ENCODE data around the gene ACER2. TPM values are rescaled to one million over a fixed set of nuclear protein-coding genes. Genes with fewer than 3 reads are reported as not detected.
A peak's percentile ranks its signal among the peaks of the same experiment; 100 is the strongest.
"Not testable (repeated sequence)": the region's sequence is repeated elsewhere in the genome, so short reads cannot be mapped to it uniquely, and the experiment has no call there.

The ACER2 gene
- total and polyA plus RNA-seq, 2 donors (not counting 1 experiment from before 2014, with no cell fraction given): 1.2 to 4.5 TPM

DNA sequence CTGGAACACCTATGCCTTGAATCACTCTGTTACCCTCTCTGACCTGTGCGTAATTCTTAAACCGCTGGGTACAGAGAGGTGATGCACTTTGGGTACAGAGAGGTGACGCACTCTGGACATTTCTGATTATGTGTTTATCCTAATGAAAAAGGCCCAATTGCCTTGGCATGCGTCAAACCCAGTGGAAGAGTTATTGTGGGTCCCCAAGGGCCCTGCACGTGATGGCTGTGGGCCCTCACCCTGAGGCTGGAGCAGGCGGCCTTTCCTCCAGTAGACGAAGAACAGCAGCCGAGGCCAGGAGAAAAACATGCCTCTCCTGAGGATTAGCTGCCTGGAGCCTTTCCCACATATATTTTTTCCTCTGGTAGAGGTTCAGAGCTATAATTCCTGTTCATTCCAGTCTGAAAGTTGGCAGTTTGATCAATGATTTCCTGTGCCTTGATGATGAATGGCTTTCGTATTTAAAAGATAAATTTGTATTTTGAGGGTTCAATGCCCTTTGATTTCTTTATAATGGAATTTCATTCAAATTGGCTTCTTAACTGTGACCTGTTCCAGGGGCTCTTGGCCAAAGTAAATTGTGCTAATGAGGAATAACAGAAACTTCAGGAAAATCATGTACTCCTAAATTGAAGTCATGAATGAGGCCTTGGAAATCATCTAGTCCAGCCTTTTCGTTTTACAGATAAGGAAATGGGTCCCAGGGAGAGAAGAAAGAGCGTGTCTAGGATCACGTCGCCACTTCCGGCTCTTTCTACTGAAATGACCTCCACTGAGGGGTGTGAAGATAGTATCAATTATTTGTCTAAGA, 22.8 kb downstream of the ACER2 start:
- no peaks in the 10 kb centered on the region for H3K27me3 ChIP-seq (ENCODE audit: control insufficient read depth, insufficient read depth, low read length)
- H3K4me2 ChIP-seq (ENCODE audit: extremely low read depth, insufficient read depth, low read length): no peak overlapping the region
- no peaks in the 10 kb centered on the region for H3K9me3 ChIP-seq (ENCODE audit: control insufficient read depth, insufficient read depth, low read depth, low read length)
- H3K79me2 ChIP-seq (ENCODE audit: control insufficient read depth, insufficient read depth, low read length): no peaks in the 10 kb centered on the region
- H4K20me1 ChIP-seq (ENCODE audit: control insufficient read depth, extremely low read depth, insufficient read depth, low read length): no peaks in the 10 kb centered on the region
- TF ChIP-seq CTCF (conservative IDR thresholded peaks at IDR 0.05 in 1 of 2, IDR thresholded peaks at IDR 0.05 in 1 of 2; ENCODE audit: low read depth in 1 of 2, low read length in 2 of 2) (no peak), EZH2 (IDR thresholded peaks at IDR 0.05; ENCODE audit: low read length, missing control alignments) (no peak)
- H3K4me1 ChIP-seq (ENCODE audit: control insufficient read depth, extremely low read depth, insufficient read depth, low read length): no peaks in the 10 kb centered on the region
- H3K27ac ChIP-seq (ENCODE audit: insufficient read depth, low read length): no peak overlapping the region
- peak; percentile 12 to 45 for DNase-seq (ENCODE audit: low read depth in 2 of 2)
- H3K9ac ChIP-seq (ENCODE audit: insufficient read depth, low read length): no peak overlapping the region
- H3K4me3 ChIP-seq (replicated peaks in 1 of 4; ENCODE audit: control extremely low read depth in 1 of 4, insufficient read depth in 1 of 4, low read depth in 3 of 4, low read length in 4 of 4): no peak overlapping the region
- H2AFZ ChIP-seq (ENCODE audit: low read length): no peak overlapping the region
- no peaks in the 10 kb centered on the region for H3K36me3 ChIP-seq (ENCODE audit: control insufficient read depth, insufficient read depth, low read length)

DNA sequence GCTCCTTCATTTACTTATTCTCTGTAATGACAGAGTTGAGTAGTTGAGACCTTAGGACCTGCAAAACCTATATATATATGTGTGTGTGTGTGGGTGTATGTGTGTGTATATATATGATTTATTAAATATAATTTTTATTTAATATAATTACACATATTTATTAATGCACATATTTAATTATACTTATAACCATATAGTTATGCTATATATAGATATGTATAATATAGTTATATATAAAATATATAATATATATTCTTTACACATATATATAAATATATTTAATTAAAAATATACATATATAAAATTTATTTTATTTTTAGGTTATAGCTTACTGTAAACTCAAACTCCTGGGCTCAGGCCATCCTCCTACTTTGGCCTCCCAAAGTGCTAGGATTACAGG, 23.7 kb downstream of the ACER2 start:
- no peak overlapping the region for H3K27ac ChIP-seq (ENCODE audit: insufficient read depth, low read length)
- H3K9ac ChIP-seq (ENCODE audit: insufficient read depth, low read length): no peak overlapping the region
- no peak overlapping the region for H2AFZ ChIP-seq (ENCODE audit: low read length)
- H3K4me3 ChIP-seq (replicated peaks in 1 of 4; ENCODE audit: control extremely low read depth in 1 of 4, insufficient read depth in 1 of 4, low read depth in 3 of 4, low read length in 4 of 4): no peak overlapping the region
- no peaks in the 10 kb centered on the region for H3K9me3 ChIP-seq (ENCODE audit: control insufficient read depth, insufficient read depth, low read depth, low read length)
- H3K36me3 ChIP-seq (ENCODE audit: control insufficient read depth, insufficient read depth, low read length): no peaks in the 10 kb centered on the region
- H3K4me1 ChIP-seq (ENCODE audit: control insufficient read depth, extremely low read depth, insufficient read depth, low read length): no peaks in the 10 kb centered on the region
- no peaks in the 10 kb centered on the region for H3K79me2 ChIP-seq (ENCODE audit: control insufficient read depth, insufficient read depth, low read length)
- H3K4me2 ChIP-seq (ENCODE audit: extremely low read depth, insufficient read depth, low read length): no peak overlapping the region
- H4K20me1 ChIP-seq (ENCODE audit: control insufficient read depth, extremely low read depth, insufficient read depth, low read length): no peaks in the 10 kb centered on the region
- no peaks in the 10 kb centered on the region for H3K27me3 ChIP-seq (ENCODE audit: control insufficient read depth, insufficient read depth, low read length)
- no peak for DNase-seq (ENCODE audit: low read depth in 2 of 2)
- TF ChIP-seq CTCF (conservative IDR thresholded peaks at IDR 0.05 in 1 of 2, IDR thresholded peaks at IDR 0.05 in 1 of 2; ENCODE audit: low read depth in 1 of 2, low read length in 2 of 2) (no peak), EZH2 (IDR thresholded peaks at IDR 0.05; ENCODE audit: low read length, missing control alignments) (no peak)

- not testable (repeated sequence) for DNase-seq (ENCODE audit: low read depth in 2 of 2); H3K4me3 ChIP-seq (replicated peaks in 1 of 4; ENCODE audit: control extremely low read depth in 1 of 4, insufficient read depth in 1 of 4, low read depth in 3 of 4, low read length in 4 of 4); H3K4me1 ChIP-seq (ENCODE audit: control insufficient read depth, extremely low read depth, insufficient read depth, low read length); H2AFZ ChIP-seq (ENCODE audit: low read length); H3K4me2 ChIP-seq (ENCODE audit: extremely low read depth, insufficient read depth, low read length); H3K9me3 ChIP-seq (ENCODE audit: control insufficient read depth, insufficient read depth, low read depth, low read length); H3K36me3 ChIP-seq (ENCODE audit: control insufficient read depth, insufficient read depth, low read length); H4K20me1 ChIP-seq (ENCODE audit: control insufficient read depth, extremely low read depth, insufficient read depth, low read length); H3K9ac ChIP-seq (ENCODE audit: insufficient read depth, low read length); H3K27ac ChIP-seq (ENCODE audit: insufficient read depth, low read length); H3K27me3 ChIP-seq (ENCODE audit: control insufficient read depth, insufficient read depth, low read length); H3K79me2 ChIP-seq (ENCODE audit: control insufficient read depth, insufficient read depth, low read length)
Observed at GRCh38 chr9:19433729-19434128, 24.9 kb downstream of the ACER2 start.

Data from fibroblast of lung (primary cell).